ENCODE measurements around the gene SCUBE1.

SCUBE1 gene

GRCh38 chr22:43388420-43388851, 45.3 kb upstream of the SCUBE1 start:
- peak; percentile 93 for DNase-seq

GRCh38 chr22:43387815-43388214, 44.6 kb upstream of the SCUBE1 start:
- no peak overlapping the region for H3K27ac Mint-ChIP-seq
- TF ChIP-seq CTCF (IDR thresholded peaks at IDR 0.05): no peak
- H3K27me3 Mint-ChIP-seq (ENCODE audit: low read depth, poor library complexity): peaks cover 62% of the 10 kb centered on the region
- DNase-seq: no peak
- H3K36me3 Mint-ChIP-seq (ENCODE audit: low read depth): no peaks in the 10 kb centered on the region
- H3K4me3 Mint-ChIP-seq: no peak overlapping the region
- H3K9me3 Mint-ChIP-seq: no peaks in the 10 kb centered on the region
- H3K4me1 Mint-ChIP-seq: peaks cover 9% of the 10 kb centered on the region

More at GRCh38 chr22:43388420-43388851, 45.3 kb upstream of the SCUBE1 start:
- Mint-ChIP-seq H3K9me3 (no peaks in the 10 kb centered on the region), H3K4me1 (peaks cover 15% of the 10 kb centered on the region), H3K36me3 (ENCODE audit: low read depth) (no peaks in the 10 kb centered on the region), H3K27me3 (ENCODE audit: low read depth, poor library complexity) (peaks cover 59% of the 10 kb centered on the region), H3K4me3 (no peak overlapping the region), H3K27ac (no peak overlapping the region)
- TF ChIP-seq CTCF (IDR thresholded peaks at IDR 0.05): peak; percentile 100

GRCh38 chr22:43385770-43386641, 42.8 kb upstream of the SCUBE1 start:
- Mint-ChIP-seq H3K27me3 (ENCODE audit: low read depth, poor library complexity) (peaks cover 79% of the 10 kb centered on the region), H3K9me3 (peaks cover 8% of the 10 kb centered on the region), H3K4me1 (peaks cover 4% of the 10 kb centered on the region), H3K36me3 (ENCODE audit: low read depth) (no peaks in the 10 kb centered on the region), H3K27ac (no peak overlapping the region), H3K4me3 (no peak overlapping the region)
- peak; percentile 90 for TF ChIP-seq CTCF (IDR thresholded peaks at IDR 0.05)
- peak; percentile 86 for DNase-seq

- Mint-ChIP-seq H3K27ac (no peak overlapping the region), H3K27me3 (ENCODE audit: low read depth, poor library complexity) (peaks cover 83% of the 10 kb centered on the region), H3K36me3 (ENCODE audit: low read depth) (no peaks in the 10 kb centered on the region), H3K4me3 (no peak overlapping the region), H3K4me1 (peaks cover 4% of the 10 kb centered on the region), H3K9me3 (peaks cover 8% of the 10 kb centered on the region)
- no peak for DNase-seq
- TF ChIP-seq CTCF (IDR thresholded peaks at IDR 0.05): no peak
These were observed 41.7 kb upstream of the SCUBE1 start for GRCh38 chr22:43384863-43385262.

GRCh38 chr22:43381693-43382092, 38.5 kb upstream of the SCUBE1 start:
- Mint-ChIP-seq H3K36me3 (ENCODE audit: low read depth) (no peaks in the 10 kb centered on the region), H3K27ac (no peak overlapping the region), H3K4me3 (no peak overlapping the region)

More at GRCh38 chr22:43381693-43382092, 38.5 kb upstream of the SCUBE1 start:
- Mint-ChIP-seq H3K9me3 (peaks cover 9% of the 10 kb centered on the region), H3K27me3 (ENCODE audit: low read depth, poor library complexity) (peaks cover 73% of the 10 kb centered on the region), H3K4me1 (peaks cover 21% of the 10 kb centered on the region)
- TF ChIP-seq CTCF (IDR thresholded peaks at IDR 0.05): no peak
- no peak for DNase-seq

Measured in nephron progenitor cell (in vitro differentiated cells).